Panc1 (cell line): ENCODE results near the gene THAP12.

ENCODE experiments used
- CTCF ChIP-seq: fragments of 450-650 bp; IDR thresholded peaks from 2 replicates; pipeline ENCODE4 v1.5.1; 2017; ENCODE audit warnings: mild to moderate bottlenecking
- POLR2AphosphoS5 ChIP-seq: IDR thresholded peaks from 2 replicates; pipeline ENCODE4 v1.6.1; 2012; ENCODE audit warnings: mild to moderate bottlenecking, low read depth, low read length, moderate library complexity
- REST ChIP-seq, 2 experiments: IDR thresholded peaks; 2 replicates each; pipeline ENCODE4 v1.6.1; 2011 to 2012; ENCODE audit warnings: low read depth in 2 of 2, control low read depth in 1 of 2, low read length in 1 of 2, mild to moderate bottlenecking in 1 of 2, moderate library complexity in 1 of 2; ENCODE audit not compliant: insufficient read depth in 1 of 2
- SIN3A ChIP-seq: IDR thresholded peaks from 2 replicates; pipeline ENCODE4 v1.6.1; 2012; ENCODE audit warnings: low read depth, mild to moderate bottlenecking, low read length, moderate library complexity, borderline replicate concordance; ENCODE audit not compliant: insufficient read depth

- TF ChIP-seq CTCF (no peak), POLR2AphosphoS5 (no peak), SIN3A (no peak), REST (IDR thresholded peaks at IDR 0.05; ENCODE audit: insufficient read depth in 1 of 2, low read depth in 2 of 2, low read length in 1 of 2) (no peak)
Observed at GRCh38 chr11:76406359-76406758, 25.4 kb upstream of the THAP12 start.
